ENCODE data around the gene MPPE1.

DNA sequence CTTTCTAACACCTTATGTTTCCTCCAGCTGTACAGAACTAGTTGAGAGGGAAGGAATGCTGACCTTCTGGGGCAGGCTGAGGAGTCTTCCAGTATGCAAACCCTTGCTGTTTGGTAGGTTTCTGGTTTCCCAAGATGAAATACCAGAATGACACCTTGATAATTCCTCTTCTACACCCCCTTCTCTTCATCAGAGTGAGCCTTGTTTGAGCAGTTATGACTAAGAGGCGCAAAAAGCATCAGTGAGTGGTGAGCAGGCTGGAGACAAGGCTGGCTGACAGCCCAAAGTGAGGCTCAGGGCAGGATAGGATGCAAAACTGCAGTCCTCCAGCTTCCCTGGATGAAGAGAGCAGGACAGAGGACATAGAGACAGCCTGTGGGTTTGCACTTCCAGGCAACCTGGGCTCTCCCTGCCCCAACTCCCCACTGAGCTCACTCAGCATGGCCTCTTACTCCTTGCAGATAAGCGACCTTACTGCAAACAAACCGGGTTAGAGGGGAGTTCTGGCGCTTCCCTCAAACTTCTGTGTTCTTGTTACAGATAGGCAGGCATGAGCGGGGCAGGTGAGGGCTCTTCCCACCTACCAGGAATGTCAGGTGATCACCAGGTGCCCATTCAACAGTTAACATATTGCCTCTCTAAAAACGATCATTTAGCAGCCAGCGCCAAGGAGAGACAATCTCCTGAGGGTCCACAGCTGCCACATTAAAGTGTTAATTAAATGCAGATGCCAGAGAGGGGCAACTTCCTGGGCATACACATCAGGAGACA is 5.4 kb downstream of the MPPE1 start:
- TF ChIP-seq CTCF (IDR thresholded peaks at IDR 0.05) (no peak), ZFX (IDR thresholded peaks at IDR 0.05; ENCODE audit: borderline replicate concordance) (no peak)
